Body of pancreas (tissue), 4 donors: ENCODE results near the gene ODR4. TPM values are rescaled to one million over a fixed set of nuclear protein-coding genes. Genes with fewer than 3 reads are reported as not detected.
"Not testable (repeated sequence)": the region's sequence is repeated elsewhere in the genome, so short reads cannot be mapped to it uniquely, and the experiment has no call there.

Experiments
- ATAC-seq: fragments of 150-250 bp; one replicate; pipeline ENCODE4 v1.9.1; 2016
- DNase-seq, 4 donors: peaks; one replicate each; pipeline ENCODE4 v3.0.0-alpha.2; 2019
- H3K27ac ChIP-seq, 4 donors: fragments of 200-600 bp; sonication (generic); 1 replicate in 3 of 4; 2 replicates in 1 of 4; pipeline versions ENCODE4 v1.5.1 to v1.6.1; 2016 to 2019; ENCODE audit warnings: mild to moderate bottlenecking in 1 of 4, mixed read lengths in 1 of 4, moderate library complexity in 1 of 4
- H3K27me3 ChIP-seq, 2 donors: fragments of 200-600 bp; sonication (generic); one replicate each; pipeline ENCODE4 v1.6.0; 2016; ENCODE audit warnings: mild to moderate bottlenecking in 1 of 2
- H3K36me3 ChIP-seq, 2 donors: fragments of 200-600 bp; sonication (generic); replicated peaks in 1 of 2; 2 replicates each; pipeline ENCODE4 v1.5.1; 2016; ENCODE audit warnings: low read depth in 2 of 2; ENCODE audit not compliant: insufficient read depth in 1 of 2
- H3K4me1 ChIP-seq: fragments of 200-600 bp; sonication (generic); one replicate; pipeline ENCODE4 v1.6.0; 2016
- H3K4me3 ChIP-seq, 2 donors: fragments of 200-600 bp; sonication (generic); 1 replicate in 1 of 2; 2 replicates in 1 of 2; pipeline ENCODE4 v1.5.1; 2016 to 2019
- H3K9me3 ChIP-seq, 3 donors: fragments of 200-600 bp; sonication (generic); 1 replicate in 2 of 3; 2 replicates in 1 of 3; pipeline ENCODE4 v1.5.1; 2016
- CTCF ChIP-seq, 7 experiments: fragments of 450-650 bp in 4 of 7; fragments of 200-600 bp in 3 of 7; sonication (generic) in 3 of 7; IDR thresholded peaks; one replicate each; pipeline ENCODE4 v1.5.1; 2016 to 2019; ENCODE audit warnings: antibody characterized with exemption in 7 of 7
- POLR2A ChIP-seq, 3 donors: fragments of 450-650 bp; IDR thresholded peaks; one replicate each; pipeline ENCODE4 v1.6.1; 2016; ENCODE audit warnings: antibody characterized with exemption in 3 of 3, mild to moderate bottlenecking in 2 of 3
- WGBS, 2 donors: methylation state at CpG; one replicate each; pipeline ENCODE4 v1.1.5; 2017; 5-methylcytosine and 5-hydroxymethylcytosine counted together
- intact Hi-C: fragments of 100-400 bp; cut with DNase I; formaldehyde crosslinking; loops from one replicate; pipeline ENCODE4 v1.15.1; 2023
- total RNA-seq, 2 donors: library from RNA; depleted of rRNA; stranded (reverse); fragments of >200 nt; gene quantifications; one replicate each; pipeline ENCODE4 v1.1.0, GENCODE V29; 2016

ODR4 gene
- total RNA-seq, 2 donors from 2014 or later = 13.5 to 17.6 TPM

- 70% methylated on average over 5 of the region's 5 CpGs for WGBS, 2 donors
- no peak for DNase-seq
- no peak for TF ChIP-seq CTCF (IDR thresholded peaks at IDR 0.05)
- TF ChIP-seq POLR2A (IDR thresholded peaks at IDR 0.05) = no peak
- Histone ChIP-seq H3K27ac (no peak overlapping the region), H3K4me3 (no peak overlapping the region), H3K9me3 (no peaks in the 10 kb centered on the region), H3K4me1 (no peaks in the 10 kb centered on the region), H3K36me3 (no peaks in the 10 kb centered on the region), H3K27me3 (no peaks in the 10 kb centered on the region)
- intact Hi-C loops = no loop called here
- no peak for ATAC-seq
Observed at GRCh38 chr1:186463511-186463910, 87.9 kb downstream of the ODR4 start.

- no peaks in the 10 kb centered on the region for H3K9me3 ChIP-seq
- no peaks in the 10 kb centered on the region for H3K36me3 ChIP-seq
- H3K27me3 ChIP-seq = no peaks in the 10 kb centered on the region
- DNase-seq = no peak
- no peak overlapping the region for H3K27ac ChIP-seq
- H3K4me1 ChIP-seq = no peaks in the 10 kb centered on the region
- whole genome bisulfite sequencing, 2 donors = 66 to 68% methylated on average over 3 of the region's 3 CpGs
- no peak overlapping the region for H3K4me3 ChIP-seq
- intact Hi-C loops = no loop called here
- ATAC-seq = no peak
- TF ChIP-seq CTCF (IDR thresholded peaks at IDR 0.05) (no peak), POLR2A (IDR thresholded peaks at IDR 0.05) (no peak)
Observed at GRCh38 chr1:186463926-186464325, 88.3 kb downstream of the ODR4 start.

GRCh38 chr1:186465491-186465890 lies 89.9 kb downstream of the ODR4 start:
- H3K4me1 ChIP-seq, intact Hi-C loops, ATAC-seq: not testable (repeated sequence)

GRCh38 chr1:186465946-186466345 lies 90.3 kb downstream of the ODR4 start:
- TF ChIP-seq POLR2A (IDR thresholded peaks at IDR 0.05) (no peak), CTCF (IDR thresholded peaks at IDR 0.05) (no peak)
- H3K9me3 ChIP-seq = no peaks in the 10 kb centered on the region
- no peak overlapping the region for H3K4me3 ChIP-seq
- H3K27ac ChIP-seq = no peak overlapping the region
- no peaks in the 10 kb centered on the region for H3K36me3 ChIP-seq
- WGBS, 2 donors = 57 to 64% methylated on average over 2 of the region's 2 CpGs
- ATAC-seq = no peak
- H3K4me1 ChIP-seq = no peaks in the 10 kb centered on the region
- no peaks in the 10 kb centered on the region for H3K27me3 ChIP-seq
- intact Hi-C loops = no loop called here
- DNase-seq = no peak

More at GRCh38 chr1:186465491-186465890, 89.9 kb downstream of the ODR4 start:
- H3K4me3 ChIP-seq, H3K27me3 ChIP-seq, DNase-seq, H3K27ac ChIP-seq, H3K9me3 ChIP-seq, H3K36me3 ChIP-seq: not testable (repeated sequence)

Other genes starting within 250 kb of the ODR4 start
- gene PRG4, start 79.6 kb upstream of the ODR4 start, total RNA-seq = under 1 TPM; 0.52 to 0.99 TPM
- gene TPR, start 585 bp upstream of the ODR4 start, total RNA-seq = 10 to 100 TPM; 30.7 to 31.1 TPM
- not detected for gene PDC, start 85.3 kb downstream of the ODR4 start, total RNA-seq